NT2/D1 (cell line): ENCODE results near the gene PNPT1.

Source experiments
- SUZ12 ChIP-seq: IDR thresholded peaks from 2 replicates; pipeline ENCODE4 v1.6.1; 2011; ENCODE audit not compliant: insufficient read length, insufficient read depth; ENCODE audit errors: extremely low read depth
- YY1 ChIP-seq: IDR thresholded peaks from 2 replicates; pipeline ENCODE4 v1.6.1; 2011; ENCODE audit not compliant: insufficient read length, insufficient read depth
- ZNF274 ChIP-seq: IDR thresholded peaks from 2 replicates; pipeline ENCODE4 v1.6.1; 2011; ENCODE audit warnings: mild to moderate bottlenecking, low read depth, low read length

GRCh38 chr2:55653255-55653654 is 40.4 kb downstream of the PNPT1 start:
- no peak for TF ChIP-seq YY1
- TF ChIP-seq ZNF274 = no peak
- no peak for TF ChIP-seq SUZ12
